ENCODE results near the gene HSH2D. TPM values are rescaled to one million over a fixed set of nuclear protein-coding genes. Genes with fewer than 3 reads are reported as not detected.

Gene HSH2D
- total and polyA plus RNA-seq, 2 of the 13 experiments (the other 11 are each of a cell fraction or from before 2014, with no cell fraction given), result 0.69 to 3.2 TPM

- FAIRE-seq (no peak), ATAC-seq (no peak), DNase-seq (ENCODE audit: low spot score) (no peak)
- intact Hi-C loops (cut with micrococcal nuclease; ENCODE audit: unreplicated experiment) (no loop called here), in situ Hi-C loops (cut with HindIII; ENCODE audit: extremely low pct_ligation_motif_present, low pct_unique_long_range_greater_than_20kb) (no loop called here)
- ChIA-PET POLR2A (no interaction called here), CTCF (ENCODE audit: low intra/inter-chr PET ratio, low total read pairs) (no interaction called here)
- H3K27ac ChIP-seq (ENCODE audit: extremely low read length, insufficient read depth, low read length), result no peak overlapping the region
- H3K9ac ChIP-seq (ENCODE audit: insufficient read depth, low read depth, low read length), result no peak overlapping the region
- H3K79me2 ChIP-seq (ENCODE audit: insufficient read depth, low read length), result peaks cover 18% of the 10 kb centered on the region
- H3K9me3 ChIP-seq (ENCODE audit: low read length), result no peaks in the 10 kb centered on the region
- H3K4me2 ChIP-seq (ENCODE audit: low read depth, low read length), result no peak overlapping the region
- H4K20me1 ChIP-seq (ENCODE audit: insufficient read depth, low read length), result no peaks in the 10 kb centered on the region
- peaks cover 12% of the 10 kb centered on the region for H3K4me1 ChIP-seq (ENCODE audit: insufficient read depth, low read length)
- whole genome bisulfite sequencing (ENCODE audit: low lambda C conversion rate), result 96% methylated on average over 5 of the region's 6 CpGs
- H2AFZ ChIP-seq (ENCODE audit: low read length), result no peak overlapping the region
- peaks cover 20 to 34% of the 10 kb centered on the region in 2 experiments for H3K36me3 ChIP-seq (replicated peaks in 1 of 2; ENCODE audit: control insufficient read depth in 1 of 2, insufficient read depth in 2 of 2, low read length in 2 of 2)
- H3K27me3 ChIP-seq (ENCODE audit: control insufficient read depth in 1 of 2, insufficient read depth in 2 of 2, low read length in 2 of 2), result no peaks in the 10 kb centered on the region; a peak in 1 of 5 replicates
- H3K4me3 ChIP-seq (replicated peaks in 1 of 3; ENCODE audit: insufficient read depth in 1 of 3, low read depth in 2 of 3, low read length in 3 of 3), result no peak overlapping the region
- no TSS peak for BruUV-seq (replicated peaks)
- no peak for TF ChIP-seq PHF20 (CRISPR knock-in tag; IDR thresholded peaks at IDR 0.05)
- TF ChIP-seq ZFP37 (CRISPR knock-in tag; IDR thresholded peaks at IDR 0.05; ENCODE audit: borderline replicate concordance), result no peak
- TF ChIP-seq NR2F6 (IDR thresholded peaks at IDR 0.05), result no peak
- no peak for TF ChIP-seq NR2F6 (CRISPR knock-in tag; IDR thresholded peaks at IDR 0.05)
- no peak for TF ChIP-seq ZNF746 (CRISPR knock-in tag; IDR thresholded peaks at IDR 0.05)
- TF ChIP-seq ZBTB14 (CRISPR knock-in tag; IDR thresholded peaks at IDR 0.05), result no peak
- no peak for TF ChIP-seq ZMAT3 (CRISPR knock-in tag; conservative IDR thresholded peaks at IDR 0.05)
- no peak for TF ChIP-seq KDM2A (CRISPR knock-in tag; IDR thresholded peaks at IDR 0.05; ENCODE audit: borderline replicate concordance, low read depth)
- no peak for TF ChIP-seq GPBP1L1 (CRISPR knock-in tag; IDR thresholded peaks at IDR 0.05)
- TF ChIP-seq ARHGAP35 (CRISPR knock-in tag; IDR thresholded peaks at IDR 0.05; ENCODE audit: borderline replicate concordance), result no peak
- TF ChIP-seq MIXL1 (CRISPR knock-in tag; IDR thresholded peaks at IDR 0.05), result no peak
- TF ChIP-seq ARID4A (CRISPR knock-in tag; IDR thresholded peaks at IDR 0.05; ENCODE audit: borderline replicate concordance), result no peak
- no peak for TF ChIP-seq SPEN (CRISPR knock-in tag; IDR thresholded peaks at IDR 0.05; ENCODE audit: low read depth)
These were observed 46.7 kb downstream of the HSH2D start for GRCh38 chr19:16190198-16190597.
